Measurements from ENCODE around the gene FAHD2A.
"Not testable (repeated sequence)": the region's sequence is repeated elsewhere in the genome, so short reads cannot be mapped to it uniquely, and the experiment has no call there.

FAHD2A gene

DNA sequence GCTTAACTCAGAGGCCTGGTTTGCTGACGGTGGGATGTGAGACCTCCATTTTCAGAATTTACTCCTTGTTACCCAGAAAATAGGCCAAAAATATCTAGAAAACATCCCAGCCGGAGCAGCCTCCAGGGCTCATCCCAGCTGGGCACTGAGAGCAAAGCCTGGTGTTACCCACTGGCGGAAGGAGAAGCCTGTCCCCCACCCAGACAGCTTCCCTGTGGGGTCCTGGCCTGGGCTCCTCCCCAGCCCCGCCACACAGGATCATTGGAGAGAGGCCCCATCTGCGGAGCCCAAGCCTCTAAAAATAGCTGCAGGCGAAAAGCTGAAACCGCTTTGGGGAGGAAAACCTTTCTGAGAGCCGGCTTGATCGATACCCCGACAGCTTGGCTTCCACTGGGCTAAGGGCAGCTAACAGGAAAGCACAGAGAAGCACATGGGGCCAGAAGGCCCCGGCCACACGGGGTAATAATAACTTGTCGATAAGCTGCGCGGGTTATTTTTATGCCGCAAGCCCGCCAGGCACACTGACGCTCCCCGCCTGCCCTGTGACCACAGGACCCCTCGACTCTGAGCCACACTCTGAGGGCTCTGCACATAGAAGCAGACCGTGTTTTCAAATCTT is 26.9 kb upstream of the FAHD2A start:
- no peak for DNase-seq

DNA sequence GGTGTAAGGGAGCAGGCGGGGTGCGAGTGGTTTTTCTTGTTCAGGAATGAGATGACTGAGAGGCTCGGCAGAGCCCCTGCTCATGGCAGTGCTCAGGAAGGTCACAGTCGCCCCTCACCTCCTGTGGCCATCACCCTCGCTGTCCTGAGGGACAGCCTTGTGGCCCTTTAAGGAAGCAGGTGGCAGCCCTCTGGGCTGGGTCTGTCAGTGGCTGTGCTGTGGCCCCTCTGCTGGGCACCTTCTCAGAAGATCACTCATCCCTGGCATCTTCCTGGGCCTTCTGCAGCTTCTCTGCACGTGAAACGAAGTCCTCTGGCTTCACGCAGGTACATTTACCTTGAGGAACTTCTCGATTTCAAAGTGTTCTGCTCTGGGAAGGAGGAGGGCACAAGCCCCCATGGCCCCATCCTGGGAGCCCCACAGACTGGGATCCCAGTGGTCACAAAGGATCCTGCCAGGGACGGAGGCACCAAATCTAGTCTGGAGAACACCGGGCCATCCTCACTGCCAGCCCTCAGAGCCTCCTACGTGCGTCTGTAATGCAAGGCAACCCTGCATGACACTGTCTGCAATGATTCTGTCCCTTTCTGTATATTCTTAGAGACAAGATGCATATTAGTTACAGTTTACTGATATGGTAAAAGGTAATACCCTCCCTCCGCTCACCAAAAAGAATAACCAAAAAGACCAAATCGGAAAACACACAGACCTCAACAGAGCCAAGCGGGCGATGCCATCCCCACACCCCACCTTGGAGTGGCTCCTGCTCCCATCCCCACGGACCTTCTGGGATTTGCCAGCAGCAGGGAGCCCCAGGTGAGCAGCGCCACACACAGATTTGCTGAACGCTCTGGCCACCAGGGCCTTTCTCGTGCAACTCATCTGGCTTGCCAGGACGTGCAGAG is 25.9 kb upstream of the FAHD2A start:
- no peak for DNase-seq

- DNase-seq = no peak
Measured at GRCh38 chr2:95377216-95378123, 25.0 kb upstream of the FAHD2A start.

GRCh38 chr2:95378281-95378680 is 24.2 kb upstream of the FAHD2A start:
- not testable (repeated sequence) for DNase-seq

GRCh38 chr2:95379371-95379831 is 23.1 kb upstream of the FAHD2A start:
- no peak for DNase-seq

GRCh38 chr2:95380280-95380679 is 22.2 kb upstream of the FAHD2A start:
- no peak for DNase-seq

DNA sequence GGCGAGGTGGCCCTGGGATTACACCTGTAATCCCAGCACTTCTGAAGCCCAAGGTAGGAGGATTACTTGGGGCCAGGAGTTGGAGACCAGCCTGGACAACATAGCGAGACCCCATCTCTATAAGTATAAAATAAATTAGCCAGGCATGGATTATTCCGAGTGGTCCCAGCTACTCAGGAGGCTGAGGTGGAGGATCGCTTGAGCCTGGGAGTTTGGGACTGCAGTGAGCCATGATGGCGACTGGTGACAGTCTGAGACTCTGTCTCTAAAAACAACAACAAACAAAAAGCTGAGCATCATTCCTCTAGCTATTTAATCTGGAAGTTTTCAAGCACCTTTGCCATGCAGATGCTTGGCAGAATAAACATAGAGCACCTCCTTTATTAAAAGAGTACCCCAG is 21.8 kb upstream of the FAHD2A start:
- DNase-seq = no peak

- no peak for DNase-seq
Measured at GRCh38 chr2:95381212-95382191, 21.0 kb upstream of the FAHD2A start.

GRCh38 chr2:95382192-95382591 is 20.3 kb upstream of the FAHD2A start:
- no peak for DNase-seq

- DNase-seq = no peak
Measured at GRCh38 chr2:95382686-95383634, 19.5 kb upstream of the FAHD2A start.

DNA sequence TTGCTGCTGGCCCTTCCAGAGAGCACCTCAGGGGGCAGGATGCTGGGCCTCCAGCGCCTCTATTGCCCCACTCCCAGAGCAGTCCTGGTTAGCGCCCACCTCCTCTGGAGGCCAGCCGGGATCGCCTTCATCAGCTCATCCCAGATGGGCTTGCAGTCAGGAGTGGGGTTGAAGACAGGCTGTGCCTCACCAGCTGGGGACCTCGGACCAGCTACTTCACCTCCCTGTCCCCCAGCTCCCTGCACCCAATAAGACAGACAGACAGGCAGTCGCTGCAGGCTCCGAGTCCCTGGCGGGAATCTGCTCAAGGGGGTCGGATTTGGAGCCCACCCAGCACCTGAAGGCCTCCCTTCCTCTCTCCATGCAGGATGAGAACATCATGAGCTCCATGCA is 18.9 kb upstream of the FAHD2A start:
- DNase-seq = no peak

- DNase-seq = no peak
Measured at GRCh38 chr2:95384854-95385569, 17.5 kb upstream of the FAHD2A start.

- DNase-seq = no peak
Measured at GRCh38 chr2:95385570-95385984, 16.9 kb upstream of the FAHD2A start.

DNA sequence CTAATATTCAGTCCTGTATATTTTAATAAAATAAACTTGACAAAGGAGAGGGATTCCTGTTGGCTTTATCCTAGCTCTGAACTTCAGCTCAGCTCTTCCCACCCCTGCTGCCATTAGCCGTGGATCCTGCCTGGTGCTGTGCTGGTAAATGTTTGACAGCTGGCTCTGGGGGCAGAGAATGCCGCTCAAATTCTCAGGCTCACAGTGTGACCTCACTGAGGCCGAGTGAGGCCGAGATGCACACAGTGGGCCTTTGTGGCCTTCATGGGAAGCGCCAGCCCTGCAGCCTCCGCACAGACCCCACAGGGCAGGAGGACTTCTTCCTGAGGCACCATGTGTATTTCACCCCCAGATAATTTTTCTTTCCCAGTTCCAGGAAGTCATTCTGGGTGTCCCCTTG is 16.5 kb upstream of the FAHD2A start:
- DNase-seq = no peak

DNA sequence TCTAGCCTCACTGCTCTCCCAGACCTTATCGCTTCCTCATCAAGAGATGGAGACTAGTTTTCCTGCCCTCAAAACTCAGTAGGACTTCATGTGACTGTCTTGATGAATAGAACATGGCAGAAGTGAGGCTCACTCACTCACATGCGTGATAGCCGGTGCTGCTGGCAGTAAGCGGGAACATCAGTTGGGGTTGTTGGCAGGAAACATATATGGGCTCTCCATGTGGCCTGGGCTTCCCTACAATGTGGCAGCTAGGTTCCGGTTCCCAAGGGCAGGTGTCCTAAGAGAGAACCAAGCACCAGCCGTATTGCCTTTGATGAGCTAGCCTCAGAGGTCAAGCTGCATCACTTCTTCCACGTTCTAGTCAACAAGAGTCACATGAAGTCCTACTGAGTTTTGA is 15.2 kb upstream of the FAHD2A start:
- no peak for DNase-seq

DNA sequence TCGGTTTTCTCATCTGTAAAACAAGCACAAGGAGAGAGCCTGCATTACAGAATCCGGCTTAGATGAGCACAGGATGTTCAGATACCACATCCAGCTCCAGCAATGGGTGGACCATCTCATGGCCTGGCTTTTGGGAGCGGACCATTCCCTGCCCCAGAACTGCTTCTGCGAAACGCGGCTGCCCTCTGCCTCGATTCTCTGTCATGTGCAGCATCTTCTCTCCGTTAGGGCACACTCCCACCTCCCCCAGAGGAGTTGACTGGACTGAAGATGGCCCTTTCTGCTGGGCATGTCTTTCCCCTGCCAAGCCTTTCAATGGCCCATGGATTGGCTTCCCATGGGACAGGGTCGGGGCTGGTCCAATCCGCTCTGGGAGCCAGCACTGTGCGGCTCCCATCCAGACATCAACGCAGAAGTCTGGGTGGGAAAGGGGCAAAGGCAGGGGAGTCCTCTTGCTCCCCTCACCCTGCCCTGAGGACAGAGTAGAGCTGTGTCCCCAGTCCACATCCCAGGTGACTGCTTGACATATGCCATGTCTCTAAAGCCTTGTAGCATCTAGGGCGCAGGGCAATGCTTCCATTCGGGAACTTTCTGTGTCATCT is 14.3 kb upstream of the FAHD2A start:
- no peak for DNase-seq

DNA sequence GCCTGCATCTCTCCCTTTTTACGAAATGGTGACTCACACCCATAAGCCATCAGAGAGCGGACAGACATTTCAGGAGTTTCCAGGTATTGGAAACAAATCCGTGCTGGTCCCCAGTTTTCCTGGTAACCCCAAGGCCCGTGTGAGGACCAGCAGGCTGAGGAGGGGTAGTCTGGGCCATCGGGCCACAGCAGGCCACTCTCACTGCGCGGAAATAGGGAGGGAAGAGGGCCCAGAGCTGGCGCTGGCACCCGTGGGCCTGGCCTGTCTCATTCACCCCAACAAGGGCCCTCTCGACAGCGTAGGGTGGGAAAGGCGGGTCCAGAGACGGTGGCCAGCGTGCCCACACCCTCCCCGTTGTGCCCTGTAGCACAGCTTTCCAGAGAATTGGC is 13.7 kb upstream of the FAHD2A start:
- peak in 2 of 56 donors; percentile 35 to 36 for DNase-seq

All from amygdala (tissue), 56 donors.